A549 (cell line): ENCODE results near the gene SLIT3.

Experiments
- CBX2 ChIP-seq: fragments of 200-600 bp; sonication (generic); IDR thresholded peaks from 2 replicates; pipeline ENCODE4 v1.6.1; 2016; ENCODE audit warnings: low read depth, mild to moderate bottlenecking, borderline replicate concordance
- HOXB13 ChIP-seq: fragments of 250-450 bp; sonication (Bioruptor Pico); IDR thresholded peaks from 2 replicates; pipeline ENCODE4 v1.5.0; 2020; ENCODE audit warnings: low read depth, mild to moderate bottlenecking, moderate library complexity
- MAFK ChIP-seq: fragments of 450-650 bp; IDR thresholded peaks from 2 replicates; pipeline ENCODE4 v1.6.1; 2014; ENCODE audit not compliant: partially characterized antibody
- POLR2A ChIP-seq: IDR thresholded peaks from 2 replicates; pipeline ENCODE4 v1.6.1; 2012; ENCODE audit warnings: mild to moderate bottlenecking, low read length
- TF ChIP-seq, protein P1 (sequence below): fragments of >200 bp; sonication (Bioruptor Twin); formaldehyde crosslinking; IDR thresholded peaks from 3 replicates; pipeline ENCODE4 v1.5.1; 2016
- TF ChIP-seq, protein P2 (sequence below): fragments of 200-600 bp; sonication (generic); IDR thresholded peaks from 2 replicates; pipeline ENCODE4 v1.6.1; 2016; ENCODE audit warnings: antibody characterized with exemption, mild to moderate bottlenecking, moderate library complexity

DNA sequence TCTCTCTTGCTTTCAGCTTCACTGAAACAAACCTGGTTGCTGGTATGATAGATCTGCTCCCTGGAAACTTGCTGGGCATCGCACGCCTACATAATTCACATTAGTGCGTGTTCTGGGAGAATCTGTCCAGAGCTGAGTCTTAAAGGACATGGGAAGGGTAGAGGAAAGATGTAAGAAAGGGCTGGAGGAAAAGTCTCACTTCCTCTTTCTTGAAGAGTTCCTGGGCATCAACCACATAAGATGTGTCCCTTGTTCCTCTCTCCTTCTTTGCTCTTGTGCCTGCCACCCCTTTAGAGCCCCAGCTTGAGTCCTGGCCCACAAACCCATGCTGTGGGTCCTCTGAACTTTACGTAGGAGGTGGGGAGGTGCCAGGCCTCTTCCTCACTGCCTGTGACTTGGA, 516.5 kb downstream of the SLIT3 start:
- TF ChIP-seq, protein P1, sequence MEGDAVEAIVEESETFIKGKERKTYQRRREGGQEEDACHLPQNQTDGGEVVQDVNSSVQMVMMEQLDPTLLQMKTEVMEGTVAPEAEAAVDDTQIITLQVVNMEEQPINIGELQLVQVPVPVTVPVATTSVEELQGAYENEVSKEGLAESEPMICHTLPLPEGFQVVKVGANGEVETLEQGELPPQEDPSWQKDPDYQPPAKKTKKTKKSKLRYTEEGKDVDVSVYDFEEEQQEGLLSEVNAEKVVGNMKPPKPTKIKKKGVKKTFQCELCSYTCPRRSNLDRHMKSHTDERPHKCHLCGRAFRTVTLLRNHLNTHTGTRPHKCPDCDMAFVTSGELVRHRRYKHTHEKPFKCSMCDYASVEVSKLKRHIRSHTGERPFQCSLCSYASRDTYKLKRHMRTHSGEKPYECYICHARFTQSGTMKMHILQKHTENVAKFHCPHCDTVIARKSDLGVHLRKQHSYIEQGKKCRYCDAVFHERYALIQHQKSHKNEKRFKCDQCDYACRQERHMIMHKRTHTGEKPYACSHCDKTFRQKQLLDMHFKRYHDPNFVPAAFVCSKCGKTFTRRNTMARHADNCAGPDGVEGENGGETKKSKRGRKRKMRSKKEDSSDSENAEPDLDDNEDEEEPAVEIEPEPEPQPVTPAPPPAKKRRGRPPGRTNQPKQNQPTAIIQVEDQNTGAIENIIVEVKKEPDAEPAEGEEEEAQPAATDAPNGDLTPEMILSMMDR = no peak
- TF ChIP-seq MAFK (no peak), POLR2A (no peak), HOXB13 (CRISPR knock-in tag) (no peak), CBX2 (no peak)
- TF ChIP-seq, protein P2, sequence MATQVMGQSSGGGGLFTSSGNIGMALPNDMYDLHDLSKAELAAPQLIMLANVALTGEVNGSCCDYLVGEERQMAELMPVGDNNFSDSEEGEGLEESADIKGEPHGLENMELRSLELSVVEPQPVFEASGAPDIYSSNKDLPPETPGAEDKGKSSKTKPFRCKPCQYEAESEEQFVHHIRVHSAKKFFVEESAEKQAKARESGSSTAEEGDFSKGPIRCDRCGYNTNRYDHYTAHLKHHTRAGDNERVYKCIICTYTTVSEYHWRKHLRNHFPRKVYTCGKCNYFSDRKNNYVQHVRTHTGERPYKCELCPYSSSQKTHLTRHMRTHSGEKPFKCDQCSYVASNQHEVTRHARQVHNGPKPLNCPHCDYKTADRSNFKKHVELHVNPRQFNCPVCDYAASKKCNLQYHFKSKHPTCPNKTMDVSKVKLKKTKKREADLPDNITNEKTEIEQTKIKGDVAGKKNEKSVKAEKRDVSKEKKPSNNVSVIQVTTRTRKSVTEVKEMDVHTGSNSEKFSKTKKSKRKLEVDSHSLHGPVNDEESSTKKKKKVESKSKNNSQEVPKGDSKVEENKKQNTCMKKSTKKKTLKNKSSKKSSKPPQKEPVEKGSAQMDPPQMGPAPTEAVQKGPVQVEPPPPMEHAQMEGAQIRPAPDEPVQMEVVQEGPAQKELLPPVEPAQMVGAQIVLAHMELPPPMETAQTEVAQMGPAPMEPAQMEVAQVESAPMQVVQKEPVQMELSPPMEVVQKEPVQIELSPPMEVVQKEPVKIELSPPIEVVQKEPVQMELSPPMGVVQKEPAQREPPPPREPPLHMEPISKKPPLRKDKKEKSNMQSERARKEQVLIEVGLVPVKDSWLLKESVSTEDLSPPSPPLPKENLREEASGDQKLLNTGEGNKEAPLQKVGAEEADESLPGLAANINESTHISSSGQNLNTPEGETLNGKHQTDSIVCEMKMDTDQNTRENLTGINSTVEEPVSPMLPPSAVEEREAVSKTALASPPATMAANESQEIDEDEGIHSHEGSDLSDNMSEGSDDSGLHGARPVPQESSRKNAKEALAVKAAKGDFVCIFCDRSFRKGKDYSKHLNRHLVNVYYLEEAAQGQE = no peak
